NCI-H1694 treated with DMSO at 0.1 percent for 48 hours (cell line): Measurements from ENCODE around the gene LRRC1.

Source experiments
- DNase-seq: peaks from one replicate; lab custom pipeline; 2025; lab: John Stamatoyannopoulos, UW

The LRRC1 gene

GRCh38 chr6:53888931-53889330 is 94.1 kb downstream of the LRRC1 start:
- no peak for DNase-seq

DNA sequence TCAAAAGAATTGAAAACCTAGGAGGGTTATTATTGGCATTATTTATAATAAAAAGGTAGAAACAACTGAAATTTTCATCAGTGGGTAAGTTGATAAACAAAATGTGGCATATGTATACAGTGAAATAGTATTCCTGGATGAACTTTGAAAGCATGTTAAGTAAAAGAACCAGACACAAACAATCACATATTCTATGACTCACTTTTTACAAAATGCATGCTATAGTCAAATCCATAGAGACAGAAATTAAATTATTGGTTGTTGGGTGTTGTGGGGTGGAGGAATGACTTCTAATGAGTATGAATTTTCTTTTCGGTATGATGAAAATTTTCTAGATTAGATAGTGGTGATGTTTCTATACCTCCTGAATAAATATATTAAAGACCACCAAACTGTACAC is 94.6 kb downstream of the LRRC1 start:
- DNase-seq: no peak

- no peak for DNase-seq
These were observed 97.9 kb downstream of the LRRC1 start for GRCh38 chr6:53892707-53893106.

DNA sequence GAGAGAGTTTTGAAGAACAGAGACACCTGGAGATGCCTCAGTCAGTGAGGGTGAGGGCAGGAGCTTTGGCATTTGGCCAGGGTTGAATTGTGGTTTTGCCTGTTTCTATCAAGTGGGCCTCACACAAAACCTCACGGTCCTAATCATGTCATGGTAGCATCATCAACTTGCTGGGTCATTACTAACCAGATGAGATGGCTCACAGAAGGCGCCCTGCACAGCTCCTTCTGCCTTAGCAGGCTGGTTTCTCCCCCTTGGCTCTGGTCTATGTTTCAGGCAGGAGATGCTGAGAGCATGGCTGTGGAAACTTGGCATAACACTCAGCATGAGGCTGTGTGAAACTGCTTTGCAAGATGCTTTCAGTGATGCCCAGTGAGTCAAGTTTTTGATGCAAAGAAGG is 99.3 kb downstream of the LRRC1 start:
- DNase-seq: no peak

- DNase-seq: no peak
These were observed 101.4 kb downstream of the LRRC1 start for GRCh38 chr6:53896196-53896595.

DNA sequence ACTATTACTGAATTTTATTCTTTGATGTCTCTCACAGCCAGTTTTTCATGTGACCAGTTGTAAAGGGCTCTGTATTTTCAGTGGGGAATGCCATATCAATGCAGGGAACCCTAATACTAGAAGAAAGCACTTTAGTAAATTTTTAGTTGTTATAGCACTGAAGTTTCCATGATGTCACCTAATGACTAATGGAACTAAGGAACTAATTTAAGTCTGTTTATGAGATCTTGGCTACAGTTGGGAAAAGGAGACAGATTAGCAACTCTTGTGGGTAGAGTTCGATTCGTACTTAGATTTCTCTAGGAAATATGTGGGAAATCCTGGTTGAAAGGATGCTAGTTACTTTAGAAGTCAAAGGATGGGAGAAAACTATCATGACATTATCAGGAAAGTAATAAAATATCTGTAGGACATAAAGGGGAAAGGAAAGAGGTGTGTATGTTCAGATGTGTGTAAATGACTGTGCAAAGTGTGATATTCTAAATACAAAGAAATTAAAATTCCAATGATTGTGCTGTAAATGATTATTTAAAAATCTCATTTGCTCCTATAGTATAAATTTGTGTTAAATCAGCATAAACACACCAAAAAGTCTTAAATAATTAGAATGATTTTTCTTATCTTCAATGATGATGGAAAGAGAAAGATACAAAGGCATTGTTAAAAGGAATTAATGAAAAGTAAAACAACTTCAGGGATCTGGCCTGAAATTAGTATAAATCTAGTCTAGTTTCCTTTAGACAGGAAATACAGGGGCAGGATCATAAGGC is 103.4 kb downstream of the LRRC1 start:
- no peak for DNase-seq

DNA sequence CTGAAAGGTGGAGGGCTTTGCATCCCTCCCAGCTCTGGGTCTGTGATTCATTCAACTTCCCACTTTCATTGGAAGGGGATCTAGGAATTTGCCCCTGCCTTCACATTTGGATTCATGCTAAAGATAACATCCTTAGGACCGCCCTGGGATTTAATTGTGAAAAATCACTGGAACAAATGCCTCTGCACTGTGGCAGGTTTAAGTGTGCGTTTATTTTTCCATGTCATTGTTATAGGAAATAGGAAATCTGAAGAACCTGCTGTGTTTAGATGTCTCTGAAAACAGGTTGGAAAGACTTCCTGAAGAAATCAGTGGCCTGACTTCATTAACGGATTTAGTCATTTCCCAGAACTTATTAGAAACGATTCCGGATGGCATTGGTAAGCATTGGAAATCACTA is 104.7 kb downstream of the LRRC1 start:
- DNase-seq: no peak

DNA sequence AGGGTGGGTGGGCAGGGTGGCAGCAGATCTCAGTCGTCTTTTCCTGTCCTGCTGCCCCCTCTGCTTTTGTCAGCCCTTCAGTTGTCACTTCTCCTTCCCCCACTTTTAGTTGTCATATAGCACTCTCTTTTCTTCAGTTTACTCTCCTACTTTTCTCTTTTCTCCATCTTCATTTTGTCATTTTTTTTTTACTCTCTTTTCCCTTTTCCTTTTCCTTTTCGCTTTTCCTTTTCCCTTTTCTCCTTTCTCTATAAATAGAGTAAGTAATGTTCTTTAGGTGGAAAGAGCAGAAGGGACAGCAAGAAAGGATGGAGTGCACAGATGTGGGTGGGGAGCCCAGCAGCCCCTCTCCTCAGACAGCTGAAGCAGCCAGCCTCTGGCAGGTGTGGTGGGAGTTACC is 108.6 kb downstream of the LRRC1 start:
- DNase-seq: no peak

DNA sequence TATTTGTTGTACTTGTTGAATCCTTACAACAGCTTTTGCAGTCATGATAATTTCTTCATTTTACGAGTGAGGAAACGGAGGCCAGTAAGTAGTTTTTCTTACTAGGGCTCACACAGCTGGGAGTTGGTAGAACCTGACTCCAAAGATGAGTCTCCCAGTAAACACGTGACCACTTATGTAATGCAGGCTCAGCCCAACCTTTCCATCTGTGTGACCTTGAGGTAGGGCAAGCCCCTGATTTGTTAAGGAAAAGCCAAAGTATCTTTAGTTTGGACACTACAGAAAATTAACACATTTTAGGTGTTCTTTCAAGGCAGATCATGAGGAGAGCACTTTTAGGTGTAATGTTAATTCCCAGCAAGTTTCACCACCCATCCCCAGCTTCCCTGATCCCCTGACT is 111.3 kb downstream of the LRRC1 start:
- DNase-seq: no peak

DNA sequence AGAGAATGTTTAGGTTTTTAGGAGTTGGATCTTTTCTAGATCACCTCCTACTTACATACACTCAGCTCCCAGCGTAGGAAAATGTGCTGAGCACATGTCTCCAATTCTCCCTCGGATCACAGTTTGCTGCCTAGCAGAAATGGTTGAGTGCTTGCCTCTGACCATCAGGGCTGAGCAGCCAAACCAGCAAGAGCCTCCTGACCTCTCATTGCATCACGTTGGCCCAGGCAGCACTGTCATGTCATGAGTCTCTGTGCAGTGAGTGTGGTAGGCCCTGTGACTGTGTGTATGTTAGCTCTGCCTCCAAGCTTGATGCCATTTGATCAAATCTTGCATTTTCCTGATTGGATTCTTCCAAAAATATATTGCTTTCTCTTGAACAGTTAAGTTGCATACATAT is 112.0 kb downstream of the LRRC1 start:
- no peak for DNase-seq

DNA sequence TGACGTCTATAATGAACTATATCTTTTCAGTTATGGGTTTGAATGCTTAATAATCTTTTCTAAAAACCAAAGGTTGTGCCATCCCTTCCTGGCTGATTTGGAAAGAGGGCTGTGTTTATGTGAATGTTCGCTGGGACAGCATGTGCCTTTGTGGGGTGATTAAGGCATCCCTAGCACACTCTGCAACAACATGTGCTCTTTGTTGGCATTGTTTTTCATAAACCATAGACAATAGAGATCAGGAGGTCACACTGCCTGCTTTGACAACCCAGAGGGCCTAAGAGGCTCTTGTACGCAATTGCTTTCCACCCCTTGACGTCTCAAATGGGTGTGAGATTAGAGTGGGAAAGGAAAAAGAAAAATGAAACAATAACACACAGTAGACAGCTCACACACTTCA is 116.0 kb downstream of the LRRC1 start:
- DNase-seq: no peak

DNA sequence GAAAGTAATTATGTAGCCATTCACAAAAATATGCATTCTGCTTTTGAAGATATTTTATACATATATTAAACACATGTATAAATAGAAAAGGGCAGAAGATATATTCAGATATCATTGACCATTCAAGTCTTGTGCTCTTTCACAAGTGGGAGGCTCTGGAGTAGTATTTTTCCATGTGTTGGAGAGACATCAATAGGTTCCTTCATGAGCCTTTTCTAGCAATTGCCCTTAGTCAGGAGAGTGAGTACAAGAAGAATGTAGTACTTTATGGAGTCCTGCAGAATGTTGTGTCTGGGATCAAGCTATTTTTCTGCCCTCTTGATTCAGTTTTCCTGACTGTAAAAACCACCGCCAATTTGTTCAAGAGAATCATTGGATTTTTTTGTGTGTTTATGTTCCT is 117.9 kb downstream of the LRRC1 start:
- no peak for DNase-seq

- no peak for DNase-seq
These were observed 118.5 kb downstream of the LRRC1 start for GRCh38 chr6:53913286-53913685.

DNA sequence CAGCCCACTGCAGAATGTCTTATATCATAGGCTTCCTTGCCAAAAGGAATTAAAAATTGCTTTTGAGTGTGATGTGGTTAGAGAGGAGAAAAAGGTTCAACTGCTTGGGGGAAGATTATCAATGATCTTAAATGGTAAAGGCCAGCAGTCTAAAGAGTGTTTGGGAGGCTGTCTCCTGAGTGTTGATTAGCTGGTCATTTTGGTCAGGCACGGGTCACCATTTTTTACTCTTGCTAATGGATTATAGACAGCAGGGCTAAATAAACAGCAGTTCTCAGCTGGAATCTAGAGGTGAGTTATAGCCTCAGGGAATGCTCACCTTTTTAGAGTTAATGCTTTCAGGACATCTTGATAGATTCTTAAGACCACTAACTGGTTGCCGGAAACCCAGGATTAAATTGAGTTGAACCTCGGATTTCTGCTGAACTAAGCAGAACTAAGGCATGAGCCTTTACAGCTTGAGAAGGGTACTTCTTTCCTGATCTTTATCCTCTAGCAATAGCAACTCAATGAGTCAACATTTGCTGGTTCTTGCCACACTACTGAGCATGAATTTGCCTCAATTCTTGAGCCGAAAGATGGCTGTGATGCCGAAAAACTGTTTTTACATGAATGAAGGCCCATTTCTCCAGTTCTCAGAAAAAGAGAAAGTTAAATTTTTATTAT is 120.4 kb downstream of the LRRC1 start:
- no peak for DNase-seq

GRCh38 chr6:53916804-53917463 is 122.1 kb downstream of the LRRC1 start:
- DNase-seq: no peak

DNA sequence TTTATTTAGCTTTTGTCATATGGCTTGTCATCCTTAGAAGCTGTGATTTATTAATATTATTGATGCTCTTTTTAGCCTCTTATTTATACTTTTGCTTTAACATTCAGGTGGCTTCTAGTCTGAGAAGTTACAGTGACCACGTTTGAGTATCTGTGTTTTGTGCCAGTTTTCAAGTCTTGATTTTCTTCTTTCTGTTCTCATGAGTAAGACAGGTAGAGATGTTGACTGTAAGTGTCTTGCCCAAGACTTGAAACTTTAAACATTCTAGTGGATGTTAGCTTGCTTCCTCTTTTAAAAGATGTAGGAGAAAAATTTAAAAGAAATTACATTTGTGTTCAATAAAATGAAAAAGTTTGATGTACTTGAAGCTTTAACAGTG is 122.6 kb downstream of the LRRC1 start:
- DNase-seq: no peak

- no peak for DNase-seq
These were observed 124.2 kb downstream of the LRRC1 start for GRCh38 chr6:53918854-53919510.

GRCh38 chr6:53919881-53920360 is 125.1 kb downstream of the LRRC1 start:
- no peak for DNase-seq

DNA sequence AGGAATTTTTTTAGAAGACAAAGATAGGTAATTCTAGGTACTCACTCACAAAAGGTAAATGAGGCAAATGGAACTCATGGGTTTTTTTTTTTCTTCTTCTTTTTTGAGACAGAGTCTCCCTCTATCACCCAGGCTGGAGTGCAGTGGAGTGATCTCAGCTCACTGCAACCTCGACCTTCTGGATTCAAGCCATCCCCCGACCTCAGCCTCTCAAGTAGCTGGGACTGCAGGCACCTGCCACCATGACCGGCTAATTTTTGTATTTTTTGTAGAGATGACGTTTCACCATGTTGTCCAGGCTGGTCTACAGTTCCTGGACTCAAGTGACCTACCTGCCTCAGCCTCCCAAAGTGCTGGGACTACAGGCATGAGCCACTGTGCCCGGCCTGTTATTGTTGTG is 126.1 kb downstream of the LRRC1 start:
- DNase-seq: no peak

GRCh38 chr6:53921639-53922038 is 126.8 kb downstream of the LRRC1 start:
- no peak for DNase-seq

- DNase-seq: no peak
These were observed 127.8 kb downstream of the LRRC1 start for GRCh38 chr6:53922539-53922981.

DNA sequence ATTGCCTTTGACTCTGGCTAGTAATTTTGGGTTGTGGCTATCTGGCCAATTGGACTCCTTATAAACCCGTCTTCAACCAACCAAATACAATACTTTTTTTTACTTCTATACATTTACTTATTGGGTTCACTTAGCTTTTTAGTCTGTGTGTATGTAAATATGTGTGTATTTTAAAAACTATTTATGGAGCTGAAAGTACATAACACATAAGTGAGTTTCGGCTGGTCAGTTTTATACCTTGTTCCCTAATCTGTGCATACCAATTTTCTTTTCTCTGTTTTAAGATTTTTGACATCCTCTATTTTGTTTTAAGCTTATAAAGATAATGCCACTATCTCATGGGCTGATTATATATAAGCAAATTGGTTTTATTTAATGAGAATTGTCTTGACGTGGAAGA is 129.5 kb downstream of the LRRC1 start:
- no peak for DNase-seq
